HepG2 (cell line): ENCODE data around the gene NFS1. TPM values are rescaled to one million over a fixed set of nuclear protein-coding genes. Genes with fewer than 3 reads are reported as not detected.

ENCODE experiments used
- BRD4 ChIP-seq: sonication (generic); formaldehyde crosslinking; IDR thresholded peaks from 2 replicates; pipeline ENCODE4 v1.4.0; 2020; ENCODE audit warnings: missing genetic modification reagents
- FOXJ3 ChIP-seq: sonication (generic); formaldehyde crosslinking; IDR thresholded peaks from 2 replicates; pipeline ENCODE4 v1.4.0; 2020; ENCODE audit warnings: missing genetic modification reagents, mild to moderate bottlenecking, borderline replicate concordance
- NFE2 ChIP-seq: sonication (generic); formaldehyde crosslinking; IDR thresholded peaks from 2 replicates; pipeline ENCODE4 v1.4.0; 2020; ENCODE audit warnings: missing genetic modification reagents
- PRDM10 ChIP-seq: sonication (generic); formaldehyde crosslinking; IDR thresholded peaks from 2 replicates; pipeline ENCODE4 v1.4.0; 2020; ENCODE audit warnings: low read depth, missing genetic modification reagents
- SP2 ChIP-seq: sonication (generic); formaldehyde crosslinking; IDR thresholded peaks from 2 replicates; pipeline ENCODE4 v1.5.1; 2020; ENCODE audit warnings: mild to moderate bottlenecking, missing genetic modification reagents
- SP5 ChIP-seq: IDR thresholded peaks from 2 replicates; pipeline ENCODE4 v1.6.1; 2016; ENCODE audit warnings: low read depth, borderline replicate concordance
- SRY ChIP-seq: sonication (generic); formaldehyde crosslinking; IDR thresholded peaks from 2 replicates; pipeline ENCODE4 v1.8.0; 2022; ENCODE audit warnings: mild to moderate bottlenecking, missing genetic modification reagents
- SUZ12 ChIP-seq: fragments of 150-350 bp; IDR thresholded peaks from 2 replicates; pipeline ENCODE4 v1.6.1; 2014; ENCODE audit warnings: low read depth, low read length
- TGIF2 ChIP-seq: IDR thresholded peaks from 2 replicates; pipeline ENCODE4 v1.6.1; 2016; ENCODE audit warnings: control low read depth, missing compliant biosample characterization
- THYN1 ChIP-seq: sonication (generic); formaldehyde crosslinking; IDR thresholded peaks from 2 replicates; pipeline ENCODE4 v1.8.1; 2023; ENCODE audit warnings: low read depth, mild to moderate bottlenecking, moderate library complexity, missing genetic modification reagents, borderline replicate concordance
- ZNF253 ChIP-seq: sonication (generic); formaldehyde crosslinking; IDR thresholded peaks from 2 replicates; pipeline ENCODE4 v1.8.0; 2022; ENCODE audit warnings: mild to moderate bottlenecking, missing genetic modification reagents, borderline replicate concordance
- ZNF256 ChIP-seq: sonication (generic); formaldehyde crosslinking; conservative IDR thresholded peaks from 2 replicates; pipeline ENCODE4 v1.4.0; 2020; ENCODE audit warnings: missing genetic modification reagents
- ZNF282 ChIP-seq: fragments of 450-650 bp; IDR thresholded peaks from 2 replicates; pipeline ENCODE4 v1.6.1; 2018; ENCODE audit not compliant: partially characterized antibody
- ZNF446 ChIP-seq: sonication (generic); formaldehyde crosslinking; IDR thresholded peaks from 2 replicates; pipeline ENCODE4 v1.5.0; 2020; ENCODE audit warnings: mild to moderate bottlenecking, missing genetic modification reagents
- ZNF549 ChIP-seq: sonication (generic); formaldehyde crosslinking; IDR thresholded peaks from 2 replicates; pipeline ENCODE4 v1.5.0; 2020; ENCODE audit warnings: missing genetic modification reagents
- ZNF891 ChIP-seq: sonication (generic); formaldehyde crosslinking; IDR thresholded peaks from 2 replicates; pipeline ENCODE4 v1.5.0; 2020; ENCODE audit warnings: mild to moderate bottlenecking, missing genetic modification reagents
- polyA plus RNA-seq, 8 experiments: library from polyadenylated mRNA; depleted of rRNA in 3 of 8; stranded (reverse) in 7 of 8; unstranded in 1 of 8; fragments of >200 nt; fragmentation: Illumina TruSeq in 4 of 8; extraction: Trizol in 4 of 8; gene quantifications; 2 replicates each; pipeline versions ENCODE4 v1.2.1 to v1.2.3, GENCODE V29; 2011 to 2016; ENCODE audit warnings: low read depth in 4 of 8, missing spikeins in 1 of 8, mixed read lengths in 1 of 8; ENCODE audit not compliant: insufficient read depth in 1 of 8
- total RNA-seq, 5 experiments: library from RNA; depleted of rRNA; stranded (reverse); fragments of >200 nt; fragmentation: Illumina TruSeq; extraction: Trizol; gene quantifications; 2 replicates each; pipeline ENCODE4 v1.2.3, GENCODE V29; 2016; ENCODE audit warnings: low read depth in 1 of 5
- TF ChIP-seq, protein P1 (sequence below): sonication (generic); formaldehyde crosslinking; IDR thresholded peaks from 2 replicates; pipeline ENCODE4 v1.4.0; 2020; ENCODE audit warnings: missing genetic modification reagents; ENCODE audit errors: not compliant biosample characterization
- TF ChIP-seq, protein P2 (sequence below): sonication (generic); formaldehyde crosslinking; IDR thresholded peaks from 2 replicates; pipeline ENCODE4 v1.8.1; 2023; ENCODE audit warnings: mild to moderate bottlenecking, moderate library complexity, missing genetic modification reagents
- TF ChIP-seq, protein P3 (sequence below): sonication (generic); formaldehyde crosslinking; IDR thresholded peaks from 2 replicates; pipeline ENCODE4 v1.4.0; 2020; ENCODE audit warnings: missing genetic modification reagents, borderline replicate concordance

Gene NFS1
- total and polyA plus RNA-seq, 2 of the 13 experiments (the other 11 are each of a cell fraction or from before 2014, with no cell fraction given): 65.9 to 88.1 TPM

DNA sequence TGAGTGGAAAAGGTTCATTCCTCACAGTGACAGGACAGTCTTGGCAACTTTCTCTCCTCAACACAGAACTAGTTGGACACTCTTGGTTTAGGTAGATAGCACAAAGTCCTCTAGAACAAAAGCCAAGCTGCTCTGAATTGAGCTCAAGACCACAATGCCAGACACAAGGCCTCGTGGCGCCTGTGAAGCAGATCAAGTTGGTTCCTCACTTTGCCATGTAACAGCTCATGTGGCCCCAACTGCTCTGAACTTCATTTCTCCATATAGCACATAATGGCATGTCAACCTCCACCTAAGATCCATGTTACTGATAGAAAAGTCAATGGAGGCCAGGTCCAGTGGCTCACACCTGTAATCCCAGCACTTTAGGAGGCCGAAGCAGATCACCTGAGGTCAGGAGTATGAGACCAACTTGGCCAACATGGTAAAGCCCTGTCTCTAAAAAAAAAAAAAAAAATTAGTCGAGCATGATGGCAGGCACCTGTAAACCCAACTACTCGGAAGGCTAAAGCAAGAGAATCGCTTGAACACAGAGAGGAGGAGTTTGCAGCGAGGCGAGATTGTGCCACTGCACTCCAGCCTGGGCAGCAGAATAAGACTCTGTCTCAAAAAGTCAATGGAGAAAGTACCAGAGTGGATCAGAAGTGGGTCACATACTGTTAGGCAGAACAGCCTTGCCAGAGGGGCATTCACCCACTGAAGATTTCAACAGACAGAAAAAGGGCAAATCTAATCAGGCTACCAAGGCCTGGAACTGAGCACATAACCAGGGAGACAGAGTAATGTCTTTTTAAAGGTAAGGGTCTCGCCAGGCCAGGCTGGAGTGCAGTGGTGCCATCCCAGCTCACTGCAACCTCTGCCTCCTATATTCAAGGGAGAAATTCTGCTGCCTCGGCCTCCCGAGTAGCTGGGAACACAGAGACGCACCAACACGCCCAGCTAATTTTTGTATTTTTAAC lies 21.3 kb upstream of the NFS1 start (continued):
- TF ChIP-seq PRDM10: no peak
- no peak for TF ChIP-seq SRY (CRISPR knock-in tag)
- TF ChIP-seq THYN1 (CRISPR knock-in tag): no peak; the same call in 1 of the 2 replicates
- no peak for TF ChIP-seq TGIF2 (CRISPR knock-in tag)
- no peak for TF ChIP-seq SP5 (CRISPR knock-in tag)
- TF ChIP-seq, protein P1, sequence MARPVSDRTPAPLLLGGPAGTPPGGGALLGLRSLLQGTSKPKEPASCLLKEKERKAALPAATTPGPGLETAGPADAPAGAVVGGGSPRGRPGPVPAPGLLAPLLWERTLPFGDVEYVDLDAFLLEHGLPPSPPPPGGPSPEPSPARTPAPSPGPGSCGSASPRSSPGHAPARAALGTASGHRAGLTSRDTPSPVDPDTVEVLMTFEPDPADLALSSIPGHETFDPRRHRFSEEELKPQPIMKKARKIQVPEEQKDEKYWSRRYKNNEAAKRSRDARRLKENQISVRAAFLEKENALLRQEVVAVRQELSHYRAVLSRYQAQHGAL (CRISPR knock-in tag): no peak
- no peak for TF ChIP-seq NFE2 (CRISPR knock-in tag)
- TF ChIP-seq BRD4 (CRISPR knock-in tag): no peak
- TF ChIP-seq, protein P2, sequence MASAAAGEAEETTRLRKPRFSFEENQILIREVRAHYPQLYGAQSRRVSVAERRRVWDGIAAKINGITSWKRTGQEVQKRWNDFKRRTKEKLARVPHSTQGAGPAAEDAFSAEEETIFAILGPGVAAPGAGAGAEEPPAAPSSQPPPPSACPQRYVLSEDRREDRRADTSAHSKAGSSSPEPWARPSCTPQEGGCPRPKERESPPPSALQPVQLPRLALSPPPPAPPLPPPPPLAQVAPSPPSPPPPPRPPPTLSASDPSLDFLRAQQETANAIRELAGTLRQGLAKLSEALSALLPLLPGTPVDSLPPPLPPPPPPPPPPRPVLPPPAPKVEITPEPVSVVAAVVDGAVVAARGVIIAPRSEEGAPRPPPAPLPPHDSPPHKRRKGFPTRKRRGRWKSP (CRISPR knock-in tag): no peak
- no peak for TF ChIP-seq ZNF549
- TF ChIP-seq SUZ12: no peak
- TF ChIP-seq ZNF256 (CRISPR knock-in tag): no peak
- no peak for TF ChIP-seq FOXJ3
- TF ChIP-seq ZNF891 (CRISPR knock-in tag): no peak
- TF ChIP-seq ZNF446 (CRISPR knock-in tag): 0 out of 2 replicates have a peak, but pooled peaks have one; percentile 40
- TF ChIP-seq SP2 (CRISPR knock-in tag): no peak
- TF ChIP-seq, protein P3, sequence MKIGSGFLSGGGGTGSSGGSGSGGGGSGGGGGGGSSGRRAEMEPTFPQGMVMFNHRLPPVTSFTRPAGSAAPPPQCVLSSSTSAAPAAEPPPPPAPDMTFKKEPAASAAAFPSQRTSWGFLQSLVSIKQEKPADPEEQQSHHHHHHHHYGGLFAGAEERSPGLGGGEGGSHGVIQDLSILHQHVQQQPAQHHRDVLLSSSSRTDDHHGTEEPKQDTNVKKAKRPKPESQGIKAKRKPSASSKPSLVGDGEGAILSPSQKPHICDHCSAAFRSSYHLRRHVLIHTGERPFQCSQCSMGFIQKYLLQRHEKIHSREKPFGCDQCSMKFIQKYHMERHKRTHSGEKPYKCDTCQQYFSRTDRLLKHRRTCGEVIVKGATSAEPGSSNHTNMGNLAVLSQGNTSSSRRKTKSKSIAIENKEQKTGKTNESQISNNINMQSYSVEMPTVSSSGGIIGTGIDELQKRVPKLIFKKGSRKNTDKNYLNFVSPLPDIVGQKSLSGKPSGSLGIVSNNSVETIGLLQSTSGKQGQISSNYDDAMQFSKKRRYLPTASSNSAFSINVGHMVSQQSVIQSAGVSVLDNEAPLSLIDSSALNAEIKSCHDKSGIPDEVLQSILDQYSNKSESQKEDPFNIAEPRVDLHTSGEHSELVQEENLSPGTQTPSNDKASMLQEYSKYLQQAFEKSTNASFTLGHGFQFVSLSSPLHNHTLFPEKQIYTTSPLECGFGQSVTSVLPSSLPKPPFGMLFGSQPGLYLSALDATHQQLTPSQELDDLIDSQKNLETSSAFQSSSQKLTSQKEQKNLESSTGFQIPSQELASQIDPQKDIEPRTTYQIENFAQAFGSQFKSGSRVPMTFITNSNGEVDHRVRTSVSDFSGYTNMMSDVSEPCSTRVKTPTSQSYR (CRISPR knock-in tag): no peak
- TF ChIP-seq ZNF282: no peak
- TF ChIP-seq ZNF253 (CRISPR knock-in tag): 0 out of 2 replicates have a peak, but pooled peaks have one; percentile 45
